Muscle of leg (tissue), 11 donors: Measurements from ENCODE around the gene BCAS3. TPM values are rescaled to one million over a fixed set of nuclear protein-coding genes. Genes with fewer than 3 reads are reported as not detected.
"Not testable (repeated sequence)": the region's sequence is repeated elsewhere in the genome, so short reads cannot be mapped to it uniquely, and the experiment has no call there.

Experiments used
- DNase-seq: peaks from one replicate; pipeline ENCODE4 v3.0.0; 2013
- H3K27ac ChIP-seq: one replicate; pipeline ENCODE4 v1.5.1; 2013; ENCODE audit warnings: mild to moderate bottlenecking, low read length, control low read depth
- H3K27me3 ChIP-seq: one replicate; pipeline ENCODE4 v1.6.1; 2013; ENCODE audit warnings: low read length; ENCODE audit not compliant: control insufficient read depth, insufficient read depth
- H3K36me3 ChIP-seq: one replicate; pipeline ENCODE4 v1.6.1; 2013; ENCODE audit warnings: low read length; ENCODE audit not compliant: control insufficient read depth, insufficient read depth
- H3K4me1 ChIP-seq: one replicate; pipeline ENCODE4 v1.6.1; 2013; ENCODE audit warnings: low read length; ENCODE audit not compliant: control insufficient read depth, insufficient read depth
- H3K4me3 ChIP-seq: one replicate; pipeline ENCODE4 v1.5.1; 2013; ENCODE audit warnings: low read length, control low read depth
- H3K9me3 ChIP-seq: replicated peaks from 2 replicates; pipeline ENCODE4 v1.6.1; 2013; ENCODE audit warnings: low read depth, low read length; ENCODE audit not compliant: control insufficient read depth
- WGBS: methylation state at CpG from one replicate; pipeline ENCODE4 v1.1.5; 2013; ENCODE audit warnings: missing lambda C conversion rate; ENCODE audit not compliant: insufficient coverage; 5-methylcytosine and 5-hydroxymethylcytosine counted together
- polyA plus RNA-seq, 8 donors: library from polyadenylated mRNA; unstranded; fragments of 120-200 nt; gene quantifications; one replicate each; pipeline versions ENCODE4 v1.2.1 to v1.2.3, GENCODE V29; 2013; ENCODE audit warnings: inconsistent platforms in 1 of 8, low replicate concordance in 1 of 8; ENCODE audit not compliant: insufficient read length in 8 of 8, insufficient read depth in 1 of 8
- total RNA-seq: library from RNA; stranded (reverse); fragments of 120-200 nt; gene quantifications from one replicate; pipeline ENCODE4 v1.2.4, GENCODE V29; 2013

Gene BCAS3
- total and polyA plus RNA-seq, 9 donors = 7.6 to 15.8 (median 9.5) TPM

DNA sequence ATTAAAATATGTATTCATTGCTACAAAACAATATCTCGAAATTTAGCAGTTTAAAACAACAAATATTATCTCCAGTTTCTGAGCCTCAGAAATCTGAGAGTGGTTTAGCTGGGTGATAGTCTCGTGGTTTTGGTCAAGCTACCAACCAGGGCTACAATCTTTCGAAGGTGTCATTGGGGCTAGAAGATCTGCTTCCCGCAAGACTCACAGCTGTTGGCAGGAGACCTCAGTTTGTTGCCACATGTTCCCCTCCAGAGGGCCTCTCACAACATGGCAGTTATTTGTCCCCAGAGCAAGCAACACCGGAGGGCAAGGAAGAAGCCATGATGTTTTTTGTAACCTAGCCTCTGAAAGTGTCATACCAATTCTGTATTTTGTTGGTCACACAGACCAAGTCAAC, 12.0 kb upstream of the BCAS3 start:
- 100% methylated on average over 2 of the region's 5 CpGs for WGBS
- Histone ChIP-seq H3K27me3 (no peaks in the 10 kb centered on the region), H3K36me3 (peaks cover 14% of the 10 kb centered on the region), H3K9me3 (no peaks in the 10 kb centered on the region), H3K4me3 (no peak overlapping the region), H3K4me1 (no peaks in the 10 kb centered on the region), H3K27ac (no peak overlapping the region)
- no peak for DNase-seq

DNA sequence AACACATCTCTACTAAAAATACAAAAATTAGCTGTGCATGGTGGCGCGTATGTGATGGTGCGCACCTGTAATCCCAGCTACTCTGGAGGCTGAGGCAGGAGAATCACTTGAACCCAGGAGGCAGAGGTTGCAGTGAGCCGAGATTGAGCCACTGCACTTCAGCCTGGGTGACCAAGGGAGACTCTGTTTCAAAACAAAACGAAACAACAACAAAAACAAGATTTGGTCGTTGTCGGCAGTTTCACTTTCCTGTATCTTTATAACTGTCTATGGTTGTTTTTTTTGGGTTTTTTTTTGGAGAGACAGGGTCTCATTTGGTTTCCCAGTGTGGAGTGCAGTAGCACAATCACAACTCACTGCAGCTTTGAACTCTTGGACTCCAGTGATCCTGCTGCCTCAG, 8.9 kb upstream of the BCAS3 start:
- DNase-seq, H3K27me3 ChIP-seq, H3K4me3 ChIP-seq, H3K27ac ChIP-seq, H3K9me3 ChIP-seq, H3K4me1 ChIP-seq: not testable (repeated sequence)
- peaks cover 10% of the 10 kb centered on the region for H3K36me3 ChIP-seq
- WGBS = 94% methylated on average over 3 of the region's 7 CpGs

GRCh38 chr17:60671482-60671881, 6.2 kb upstream of the BCAS3 start:
- DNase-seq = no peak

DNA sequence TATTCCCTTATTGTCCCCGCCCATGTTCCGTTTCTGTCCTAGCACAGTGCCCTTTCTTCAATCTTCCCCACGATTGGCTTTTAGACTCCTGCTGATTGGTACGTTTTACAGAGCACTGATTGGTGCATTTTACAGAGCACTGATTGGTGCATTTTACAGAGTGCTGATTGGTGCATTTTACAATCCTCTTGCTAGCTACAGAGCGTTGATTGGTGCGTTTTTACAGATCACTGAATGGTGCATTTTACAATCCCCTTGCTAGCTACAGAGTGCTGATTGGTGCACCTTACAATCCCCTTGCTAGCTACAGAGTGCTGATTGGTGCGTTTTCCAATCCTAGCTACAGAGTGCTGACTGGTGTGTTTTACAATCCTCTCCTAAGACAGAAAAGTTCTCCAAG, 3.0 kb upstream of the BCAS3 start:
- DNase-seq, H3K9me3 ChIP-seq, H3K27ac ChIP-seq, H3K4me1 ChIP-seq, H3K4me3 ChIP-seq, H3K36me3 ChIP-seq, H3K27me3 ChIP-seq: not testable (repeated sequence)
- 84% methylated on average over 6 of the region's 7 CpGs for WGBS

More at GRCh38 chr17:60671482-60671881, 6.2 kb upstream of the BCAS3 start:
- H3K9me3 ChIP-seq = no peaks in the 10 kb centered on the region
- no peaks in the 10 kb centered on the region for H3K4me1 ChIP-seq
- H3K4me3 ChIP-seq = no peak overlapping the region
- peaks cover 2% of the 10 kb centered on the region for H3K36me3 ChIP-seq
- H3K27ac ChIP-seq = no peak overlapping the region
- no CpG with 5 or more reads among the region's 2 CpGs for WGBS
- H3K27me3 ChIP-seq = no peaks in the 10 kb centered on the region

GRCh38 chr17:60675997-60676396, 1.7 kb upstream of the BCAS3 start:
- Histone ChIP-seq H3K36me3 (no peaks in the 10 kb centered on the region), H3K27ac (no peak overlapping the region), H3K9me3 (no peaks in the 10 kb centered on the region), H3K4me3 (no peak overlapping the region), H3K27me3 (no peaks in the 10 kb centered on the region), H3K4me1 (peaks cover 3% of the 10 kb centered on the region)
- 90% methylated on average over 4 of the region's 6 CpGs for WGBS
- DNase-seq = no peak

- Histone ChIP-seq H3K36me3 (no peaks in the 10 kb centered on the region), H3K27me3 (no peaks in the 10 kb centered on the region), H3K9me3 (no peaks in the 10 kb centered on the region), H3K4me1 (peaks cover 3% of the 10 kb centered on the region), H3K27ac (peak overlapping the region; percentile 36), H3K4me3 (peak overlapping the region; percentile 73)
- 72% methylated on average over 3 of the region's 17 CpGs for WGBS
- peak; percentile 16 for DNase-seq
Observed at GRCh38 chr17:60676758-60677307, 818 bp upstream of the BCAS3 start.

- H3K4me1 ChIP-seq = peaks cover 3% of the 10 kb centered on the region
- no peaks in the 10 kb centered on the region for H3K36me3 ChIP-seq
- WGBS = 0% methylated on average over 4 of the region's 6 CpGs
- H3K9me3 ChIP-seq = no peaks in the 10 kb centered on the region
- no peaks in the 10 kb centered on the region for H3K27me3 ChIP-seq
- peak; percentile 11 for DNase-seq
- peak overlapping the region; percentile 57 for H3K27ac ChIP-seq
- H3K4me3 ChIP-seq = peak overlapping the region; percentile 73
Observed at GRCh38 chr17:60678118-60678444, 430 bp downstream of the BCAS3 start.

DNA sequence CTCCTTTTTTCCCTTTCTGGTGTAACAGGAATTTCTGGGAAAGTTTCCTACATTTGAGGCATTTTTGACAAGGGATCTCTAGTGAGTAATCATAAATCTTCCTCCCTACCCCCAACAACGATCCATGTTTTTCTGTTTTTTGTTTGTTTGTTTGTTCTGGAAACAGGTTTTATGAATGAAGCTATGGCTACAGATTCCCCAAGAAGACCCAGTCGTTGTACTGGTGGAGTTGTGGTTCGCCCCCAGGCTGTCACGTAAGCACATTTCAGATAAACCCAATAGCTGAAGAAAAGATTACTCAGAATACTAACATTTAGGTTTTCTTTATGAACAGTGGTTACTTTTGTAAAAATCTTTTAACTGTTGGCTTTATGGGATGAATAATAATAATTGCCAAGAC, 1.6 kb downstream of the BCAS3 start:
- H3K9me3 ChIP-seq = no peaks in the 10 kb centered on the region

GRCh38 chr17:60680754-60681153, 3.1 kb downstream of the BCAS3 start:
- Histone ChIP-seq H3K27me3 (no peaks in the 10 kb centered on the region), H3K27ac (no peak overlapping the region), H3K9me3 (no peaks in the 10 kb centered on the region), H3K4me3 (no peak overlapping the region), H3K36me3 (peaks cover 4% of the 10 kb centered on the region), H3K4me1 (peaks cover 3% of the 10 kb centered on the region)
- WGBS = 89% methylated on average over 4 of the region's 6 CpGs
- DNase-seq = no peak

More for the DNA sequence above, 1.6 kb downstream of the BCAS3 start:
- Histone ChIP-seq H3K36me3 (peaks cover 4% of the 10 kb centered on the region), H3K27me3 (no peaks in the 10 kb centered on the region), H3K4me1 (peaks cover 3% of the 10 kb centered on the region), H3K27ac (no peak overlapping the region), H3K4me3 (no peak overlapping the region)
- DNase-seq = no peak
- WGBS = no CpG with 5 or more reads among the region's 4 CpGs

DNA sequence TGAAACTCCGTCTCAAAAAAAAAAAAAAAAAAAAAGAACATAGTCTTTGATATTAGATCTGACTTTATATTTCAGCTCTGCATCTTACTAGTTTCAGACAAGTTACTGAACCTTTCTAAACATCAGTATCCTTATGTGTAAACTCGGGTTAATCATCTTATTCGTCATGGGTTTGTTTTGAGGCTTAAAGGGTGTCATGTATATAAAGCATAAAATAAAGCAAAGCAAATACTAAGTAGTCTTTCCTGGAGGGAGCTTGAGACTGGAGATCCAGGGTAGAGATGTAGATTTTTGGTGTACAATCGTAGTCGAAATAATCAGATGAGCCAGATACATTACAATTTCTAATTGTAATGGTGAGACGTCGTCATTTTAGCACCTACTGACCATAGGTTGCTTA, 7.8 kb downstream of the BCAS3 start:
- Histone ChIP-seq H3K4me3 (no peak overlapping the region), H3K9me3 (no peaks in the 10 kb centered on the region), H3K27me3 (no peaks in the 10 kb centered on the region), H3K27ac (no peak overlapping the region), H3K36me3 (peaks cover 8% of the 10 kb centered on the region), H3K4me1 (no peaks in the 10 kb centered on the region)
- no peak for DNase-seq
- WGBS = no CpG with 5 or more reads among the region's 7 CpGs

DNA sequence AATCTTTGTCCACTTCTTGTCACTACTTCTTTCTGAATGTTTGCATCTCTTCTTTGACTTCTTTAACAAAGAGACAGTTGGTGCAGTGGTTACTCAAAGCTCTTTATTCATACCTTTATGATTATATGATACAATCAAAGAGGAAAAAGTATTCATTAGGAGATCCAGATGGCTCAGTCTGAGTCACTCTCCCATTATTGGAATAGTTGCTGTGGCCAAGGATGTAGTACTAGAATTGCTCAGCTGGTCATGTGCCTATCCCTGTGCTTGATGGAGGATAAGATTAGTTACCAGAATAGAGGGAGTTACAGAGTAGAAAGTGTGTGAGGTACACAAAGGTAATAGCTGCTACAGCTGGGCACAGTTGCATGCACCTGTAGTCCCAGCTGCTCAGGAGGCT, 18.3 kb downstream of the BCAS3 start:
- Histone ChIP-seq H3K4me1 (no peaks in the 10 kb centered on the region), H3K36me3 (peaks cover 5% of the 10 kb centered on the region), H3K9me3 (no peaks in the 10 kb centered on the region), H3K4me3 (no peak overlapping the region), H3K27me3 (no peaks in the 10 kb centered on the region), H3K27ac (no peak overlapping the region)
- no peak for DNase-seq
